ENCODE measurements around the gene C2CD5.
"Not testable (repeated sequence)": the region's sequence is repeated elsewhere in the genome, so short reads cannot be mapped to it uniquely, and the experiment has no call there.

C2CD5 gene

DNA sequence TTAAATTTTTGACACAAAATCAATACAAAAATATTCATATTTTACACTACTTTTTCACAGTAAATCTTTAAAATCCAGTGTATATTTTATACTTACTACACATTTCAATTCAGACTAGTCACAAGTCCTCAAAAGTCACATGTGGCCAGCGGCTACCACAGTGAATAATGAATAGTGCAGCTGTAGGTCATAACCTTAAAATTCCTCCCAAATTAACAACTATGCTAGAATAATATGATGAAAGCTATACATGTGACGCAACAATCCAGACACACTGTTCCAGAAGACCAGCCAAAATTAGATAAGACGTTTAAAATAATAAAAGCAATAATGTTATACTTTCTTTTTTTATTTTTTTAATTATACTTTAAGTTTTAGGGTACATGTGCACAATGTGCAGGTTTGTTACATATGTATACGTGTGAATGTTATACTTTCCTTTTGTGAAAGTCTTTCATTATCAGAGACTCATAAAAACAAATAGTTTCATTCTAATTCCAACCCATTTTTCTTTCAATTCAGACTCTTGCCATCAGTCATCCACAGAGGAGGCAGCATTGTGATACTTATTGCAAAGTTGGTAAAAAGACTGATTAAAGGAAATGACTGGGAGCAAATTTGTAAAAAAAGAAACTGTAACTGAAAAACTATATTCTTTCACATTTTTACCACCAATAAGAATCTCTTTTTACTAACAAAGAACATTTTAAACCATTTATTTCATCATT, 67.0 kb downstream of the C2CD5 start:
- peak; percentile 77 for DNase-seq

DNA sequence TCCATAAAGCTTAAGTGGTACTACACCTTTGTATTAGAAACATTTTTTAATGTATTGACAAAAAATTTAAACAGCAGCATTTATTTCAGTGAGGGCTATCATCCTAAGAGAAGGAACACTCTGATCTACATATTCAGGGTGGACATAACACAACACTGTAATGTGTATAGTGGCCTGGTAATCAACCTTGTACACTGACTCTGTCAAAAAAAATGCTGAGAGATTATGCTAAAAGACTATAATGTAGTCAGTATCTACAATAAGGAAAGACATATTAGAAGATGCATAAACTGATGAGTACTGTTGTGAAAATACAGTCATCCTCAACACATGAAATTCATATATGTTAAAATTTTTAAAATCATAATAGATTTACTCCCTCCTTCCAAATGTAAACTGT, 68.2 kb downstream of the C2CD5 start:
- DNase-seq: no peak

- DNase-seq: peak; percentile 27
Measured at GRCh38 chr12:22474970-22475720, 69.2 kb downstream of the C2CD5 start.

DNA sequence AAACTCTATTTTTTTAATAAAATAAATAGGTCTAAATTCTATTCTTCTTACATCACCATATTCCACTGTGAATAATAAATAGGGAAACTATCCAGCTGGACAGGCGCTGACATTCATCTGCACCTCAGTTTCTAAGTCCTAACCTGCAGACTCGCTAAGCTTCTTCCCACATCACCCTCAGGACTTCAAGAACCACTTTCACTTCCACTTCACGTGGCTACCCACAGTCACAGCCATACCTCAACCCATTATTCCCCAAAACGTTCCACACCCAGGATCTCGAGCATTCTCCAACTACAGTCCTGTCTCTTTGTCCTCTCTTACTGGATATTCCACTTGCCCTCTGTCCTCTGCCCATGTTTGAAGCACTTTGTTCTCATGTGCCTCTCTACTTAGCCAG, 71.1 kb downstream of the C2CD5 start:
- no peak for DNase-seq

GRCh38 chr12:22467190-22467589, 77.2 kb downstream of the C2CD5 start:
- DNase-seq: peak; percentile 74

- no peak for DNase-seq
Measured at GRCh38 chr12:22463306-22463705, 81.0 kb downstream of the C2CD5 start.

GRCh38 chr12:22461786-22462185, 82.6 kb downstream of the C2CD5 start:
- DNase-seq: no peak

- DNase-seq: peak; percentile 56
Measured at GRCh38 chr12:22459838-22460490, 84.4 kb downstream of the C2CD5 start.

DNA sequence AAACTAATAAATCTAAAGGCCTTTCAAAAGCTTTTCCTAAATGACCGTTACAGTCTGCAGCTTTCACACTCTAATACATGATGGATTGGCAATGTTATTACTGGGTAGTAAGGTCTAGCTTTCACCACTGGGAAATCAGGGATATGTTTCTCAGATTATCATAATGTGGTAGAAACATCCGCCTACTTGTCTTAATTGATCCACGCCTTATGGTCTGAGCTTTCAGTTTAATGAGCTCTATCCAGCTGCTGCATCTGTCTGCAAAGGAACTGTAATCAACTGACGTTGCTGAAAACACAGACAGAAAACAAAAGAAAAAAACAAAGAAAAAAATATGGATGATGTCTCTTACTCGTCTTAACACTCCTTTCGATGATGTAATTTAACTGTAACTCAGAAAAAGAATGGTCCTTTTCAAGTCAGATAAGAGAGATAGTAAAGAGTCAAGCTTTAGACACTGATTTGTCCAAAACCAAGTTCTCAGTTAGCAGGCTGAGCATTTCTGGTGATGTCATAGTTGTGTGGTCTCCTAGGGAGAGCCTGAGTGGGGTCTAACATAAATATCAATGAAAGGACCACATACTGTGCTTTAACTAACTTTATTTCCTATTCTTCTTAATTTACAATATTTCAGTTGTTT, 85.9 kb downstream of the C2CD5 start:
- no peak for DNase-seq

DNA sequence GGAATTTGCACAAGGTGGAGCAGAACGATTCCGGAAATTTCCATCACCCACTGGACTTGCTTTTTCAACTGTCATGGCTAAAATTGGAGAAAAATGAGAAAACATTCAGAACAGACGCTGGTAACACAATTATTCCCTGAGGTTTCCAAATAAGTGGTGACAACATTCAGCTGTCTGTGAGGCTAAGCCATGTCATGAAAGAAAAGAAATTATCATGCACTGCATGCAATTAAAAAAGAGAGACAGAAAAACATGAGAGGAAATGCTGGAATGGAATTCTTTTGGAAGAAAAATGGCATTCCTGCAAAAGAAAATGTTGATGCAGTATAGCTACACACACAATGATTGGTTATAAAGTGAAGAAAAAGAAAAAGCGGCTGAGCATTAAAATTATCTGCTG, 87.3 kb downstream of the C2CD5 start:
- no peak for DNase-seq

GRCh38 chr12:22453511-22453910, 90.8 kb downstream of the C2CD5 start:
- no peak for DNase-seq

- peak; percentile 12 for DNase-seq
Measured at GRCh38 chr12:22447223-22447622, 97.1 kb downstream of the C2CD5 start.

- not testable (repeated sequence) for DNase-seq
Measured at GRCh38 chr12:22444317-22444665, 100.1 kb downstream of the C2CD5 start.

DNA sequence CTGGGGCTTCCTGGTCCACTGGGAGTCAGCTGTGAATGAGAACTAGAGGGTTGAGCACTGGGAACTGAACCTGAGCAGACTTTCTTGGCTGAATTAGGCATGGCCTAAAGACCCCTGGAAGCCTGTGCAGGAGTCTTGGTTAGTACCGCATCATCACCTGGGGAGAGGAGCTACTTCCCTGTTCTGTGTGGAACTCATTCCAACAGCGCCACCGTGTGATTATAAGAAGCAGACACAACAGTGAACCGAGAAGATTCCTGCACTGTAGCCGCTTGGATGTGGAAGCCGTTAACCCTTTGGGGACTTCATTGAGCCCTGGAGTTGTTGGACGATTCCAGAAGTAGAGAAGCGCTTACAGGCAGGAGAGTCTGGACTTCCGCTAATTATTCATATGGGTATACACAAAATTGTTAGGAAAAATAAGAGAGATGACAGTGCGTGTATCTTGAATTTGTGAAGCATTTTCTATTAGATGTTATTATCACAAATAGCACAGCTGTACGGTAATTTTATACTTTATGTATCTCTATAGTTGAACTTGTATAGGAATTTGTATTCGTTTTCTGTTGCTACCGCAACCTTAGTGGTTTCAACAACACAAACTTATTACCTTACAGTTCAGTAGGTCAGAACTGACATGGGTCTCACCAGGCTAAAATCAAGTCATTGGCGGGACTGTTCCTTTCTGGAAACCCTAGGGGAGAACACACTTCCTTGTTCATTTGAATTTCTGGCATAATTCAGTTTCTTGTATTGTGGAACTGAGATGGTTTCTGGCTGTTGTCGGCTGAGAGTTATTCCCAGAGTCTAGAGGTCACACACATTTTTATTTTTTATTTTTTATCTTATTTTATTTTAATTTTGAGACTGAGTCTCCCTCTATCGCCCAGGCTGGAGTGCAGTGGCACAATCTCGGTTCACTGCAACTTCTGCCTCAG, 100.7 kb downstream of the C2CD5 start:
- DNase-seq: peak; percentile 78

DNA sequence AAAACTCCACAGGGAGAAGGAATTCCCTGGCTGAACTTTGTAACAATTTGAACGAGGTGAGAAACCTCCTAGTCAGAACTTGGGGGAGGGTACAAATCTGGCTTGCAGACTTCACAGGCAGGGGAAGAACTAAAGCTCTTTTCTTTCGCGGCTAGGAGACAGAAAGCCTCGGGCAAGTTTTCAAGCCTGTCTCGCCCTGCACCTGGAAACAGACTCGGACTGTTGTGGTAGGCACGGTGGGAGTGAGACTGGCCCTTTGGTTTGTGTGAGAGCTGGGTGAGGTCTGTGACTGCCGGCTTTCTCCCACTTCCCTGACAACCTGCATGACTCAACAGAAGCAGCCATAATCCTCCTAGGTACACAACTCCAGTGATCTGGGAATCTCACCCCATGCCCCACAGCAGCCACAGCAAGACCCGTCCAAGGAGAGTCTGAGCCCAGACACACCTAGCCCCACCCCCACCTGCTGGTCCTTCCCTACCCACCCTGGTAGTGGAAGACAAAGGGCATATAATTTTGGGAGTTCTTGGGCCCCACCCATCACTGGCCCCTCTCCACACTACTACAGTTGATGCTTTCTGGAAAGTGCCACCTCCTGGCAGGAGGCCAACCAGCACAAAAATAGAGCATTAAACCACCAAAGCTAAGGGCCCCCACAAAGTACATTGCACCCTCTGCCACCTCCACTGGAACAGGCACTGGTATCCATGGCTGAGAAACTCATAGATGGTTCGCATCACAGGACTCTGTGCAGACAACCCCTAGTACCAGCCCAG, 107.1 kb downstream of the C2CD5 start:
- DNase-seq: no peak

DNA sequence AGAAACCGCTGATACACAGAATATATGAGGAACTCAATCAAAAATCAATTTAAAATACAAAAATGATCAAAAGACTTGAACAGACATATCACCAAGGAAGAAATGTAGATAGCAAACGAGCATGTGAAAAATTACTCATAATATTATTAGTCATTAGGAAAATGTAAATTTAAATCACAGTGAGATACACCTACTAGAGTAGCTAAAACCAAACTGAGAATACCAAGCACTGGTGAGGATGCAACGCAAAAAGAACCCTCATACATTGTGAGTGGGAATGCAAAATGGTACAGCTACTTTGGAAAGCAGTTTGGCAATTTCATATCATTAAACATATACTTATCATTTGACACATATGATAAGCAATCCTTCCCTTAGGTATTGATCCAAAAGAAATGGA, 108.8 kb downstream of the C2CD5 start:
- DNase-seq: no peak

DNA sequence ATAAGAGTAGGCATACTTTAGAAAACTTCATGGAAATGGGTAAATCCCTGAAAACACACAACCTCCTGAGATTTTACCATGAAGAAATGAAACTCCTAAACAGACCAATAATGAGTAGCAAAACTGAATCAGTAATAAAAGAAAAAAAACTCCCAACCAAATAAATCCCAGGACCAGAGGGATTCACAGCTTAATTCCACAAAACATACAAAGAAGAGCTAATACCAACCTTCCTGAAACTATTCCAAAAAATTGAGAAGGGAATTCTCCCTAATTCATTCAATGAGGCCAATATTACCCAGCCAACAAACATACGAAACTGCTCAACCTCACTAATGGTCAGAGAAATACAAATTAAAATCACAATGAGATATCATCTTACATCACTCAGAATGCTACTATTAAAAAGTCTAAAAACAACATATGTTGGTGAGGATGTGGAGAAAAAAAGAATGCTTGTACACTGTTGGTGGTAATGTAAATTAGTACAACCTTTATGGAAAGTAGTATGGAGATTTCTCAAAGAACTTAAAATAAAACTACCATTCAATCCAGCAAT, 112.6 kb downstream of the C2CD5 start:
- no peak for DNase-seq

DNA sequence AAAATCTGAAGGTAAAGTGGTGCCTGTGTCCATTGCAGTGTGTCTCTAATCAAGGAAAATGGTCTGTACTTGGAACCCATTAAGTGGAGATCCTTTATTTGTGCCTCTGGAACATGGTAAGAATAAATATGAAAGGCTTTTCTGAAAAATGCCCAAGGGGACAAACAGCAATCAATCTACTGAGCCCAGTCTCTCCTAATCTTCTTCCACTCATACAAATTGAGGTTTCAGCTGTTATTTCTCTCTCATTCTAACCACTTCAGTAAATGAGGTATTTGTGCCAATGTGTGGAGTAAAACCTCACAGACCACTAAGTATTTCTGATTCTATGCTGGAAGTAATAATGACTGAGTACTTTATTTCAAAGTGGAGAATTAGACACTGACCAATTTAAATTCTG, 127.5 kb downstream of the C2CD5 start:
- DNase-seq: no peak

DNA sequence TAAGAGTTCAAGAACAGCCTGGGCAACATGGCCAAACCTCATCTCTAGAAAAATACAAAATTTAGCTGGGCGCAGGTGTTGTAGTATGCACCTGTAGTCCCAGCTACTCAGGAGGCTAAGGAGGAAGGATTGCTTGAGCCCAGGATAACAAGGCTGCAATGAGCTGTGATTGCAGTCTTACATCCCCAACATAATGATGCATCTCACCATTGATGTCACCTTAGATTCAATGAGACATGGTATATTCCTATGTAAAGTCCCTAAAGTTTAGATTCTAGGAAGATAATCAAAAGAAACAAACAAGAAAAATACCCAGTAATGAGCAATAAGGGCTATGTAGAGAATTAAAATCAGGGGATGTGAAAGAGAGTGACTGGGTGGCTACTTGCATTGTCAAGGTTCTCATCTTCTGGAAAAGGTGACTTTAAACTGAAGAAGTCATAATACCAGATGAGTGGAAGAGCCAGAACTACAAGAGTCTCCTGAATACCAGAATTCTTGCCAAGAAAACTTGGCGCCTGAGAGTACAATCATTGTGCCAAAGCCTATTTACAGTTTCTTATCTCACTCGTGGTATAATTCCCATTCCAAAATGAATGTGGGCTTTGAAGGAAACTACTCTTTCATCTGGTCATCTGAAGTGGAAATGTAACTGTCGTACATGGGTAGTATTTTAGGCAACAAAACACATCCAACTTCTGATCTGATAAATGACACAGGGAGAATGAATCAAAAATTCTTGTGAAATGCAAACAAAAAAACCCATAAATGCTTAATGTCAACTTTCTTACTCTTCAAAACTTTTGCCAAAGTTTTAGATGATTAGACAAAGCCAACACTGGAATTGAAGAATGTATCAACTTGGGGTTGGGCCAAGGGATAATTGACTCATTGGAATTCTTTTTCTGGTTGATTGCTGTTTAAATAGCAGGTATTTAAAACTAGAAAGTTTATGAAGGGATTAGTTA, 128.7 kb downstream of the C2CD5 start:
- DNase-seq: no peak

GRCh38 chr12:22414742-22415141, 129.6 kb downstream of the C2CD5 start:
- no peak for DNase-seq

Data from fibroblast of skin of scalp (primary cell).